ENCODE measurements around the gene OVAAL. TPM values are rescaled to one million over a fixed set of nuclear protein-coding genes. Genes with fewer than 3 reads are reported as not detected.

OVAAL gene
- total RNA-seq, 1 donor from 2014 or later, result 5.3 TPM

- TF ChIP-seq CTCF (IDR thresholded peaks at IDR 0.05; ENCODE audit: borderline replicate concordance), result no peak
- Histone ChIP-seq H3K36me3 (no peaks in the 10 kb centered on the region), H3K4me3 (no peak overlapping the region), H3K4me1 (peaks cover 55% of the 10 kb centered on the region), H3K9me3 (replicated peaks) (no peaks in the 10 kb centered on the region), H3K27ac (replicated peaks) (peak overlapping the region; percentile 84), H3K27me3 (ENCODE audit: low read depth) (no peaks in the 10 kb centered on the region)
- DNase-seq, result no peak
- intact Hi-C loops (cut with micrococcal nuclease), result no loop called here
Observed at GRCh38 chr1:180560200-180560867, 1.6 kb downstream of the OVAAL start.

GRCh38 chr1:180560868-180561600 is 2.3 kb downstream of the OVAAL start:
- Histone ChIP-seq H3K4me1 (peaks cover 62% of the 10 kb centered on the region), H3K4me3 (no peak overlapping the region), H3K27me3 (ENCODE audit: low read depth) (no peaks in the 10 kb centered on the region), H3K36me3 (no peaks in the 10 kb centered on the region), H3K27ac (replicated peaks) (peak overlapping the region; percentile 84), H3K9me3 (replicated peaks) (no peaks in the 10 kb centered on the region)
- TF ChIP-seq CTCF (IDR thresholded peaks at IDR 0.05; ENCODE audit: borderline replicate concordance), result no peak
- DNase-seq, result no peak
- intact Hi-C loops (cut with micrococcal nuclease), result no loop called here

- no peak for DNase-seq
- Histone ChIP-seq H3K4me3 (no peak overlapping the region), H3K27me3 (ENCODE audit: low read depth) (no peaks in the 10 kb centered on the region), H3K9me3 (replicated peaks) (no peaks in the 10 kb centered on the region), H3K36me3 (no peaks in the 10 kb centered on the region), H3K4me1 (peaks cover 78% of the 10 kb centered on the region), H3K27ac (replicated peaks) (peak overlapping the region; percentile 84)
- TF ChIP-seq CTCF (IDR thresholded peaks at IDR 0.05; ENCODE audit: borderline replicate concordance), result no peak
- intact Hi-C loops (cut with micrococcal nuclease), result no loop called here
Observed at GRCh38 chr1:180562640-180563025, 3.9 kb downstream of the OVAAL start.

- no peak for TF ChIP-seq CTCF (IDR thresholded peaks at IDR 0.05; ENCODE audit: borderline replicate concordance)
- intact Hi-C loops (cut with micrococcal nuclease), result no loop called here
- Histone ChIP-seq H3K36me3 (no peaks in the 10 kb centered on the region), H3K9me3 (replicated peaks) (no peaks in the 10 kb centered on the region), H3K4me3 (no peak overlapping the region), H3K27me3 (ENCODE audit: low read depth) (no peaks in the 10 kb centered on the region), H3K27ac (replicated peaks) (peak overlapping the region; percentile 84), H3K4me1 (peaks cover 80% of the 10 kb centered on the region)
- DNase-seq, result no peak
Observed at GRCh38 chr1:180563026-180563827, 4.5 kb downstream of the OVAAL start.

GRCh38 chr1:180565121-180565871 is 6.5 kb downstream of the OVAAL start:
- intact Hi-C loops (cut with micrococcal nuclease), result no loop called here
- H3K27ac ChIP-seq (replicated peaks), result peak overlapping the region; percentile 84
- H3K4me3 ChIP-seq, result peak overlapping the region; percentile 34

More at GRCh38 chr1:180565121-180565871, 6.5 kb downstream of the OVAAL start:
- no peaks in the 10 kb centered on the region for H3K27me3 ChIP-seq (ENCODE audit: low read depth)
- TF ChIP-seq CTCF (IDR thresholded peaks at IDR 0.05; ENCODE audit: borderline replicate concordance), result no peak
- no peak for DNase-seq
- H3K9me3 ChIP-seq (replicated peaks), result no peaks in the 10 kb centered on the region
- no peaks in the 10 kb centered on the region for H3K36me3 ChIP-seq
- H3K4me1 ChIP-seq, result peaks cover 76% of the 10 kb centered on the region

Data from left ventricle myocardium inferior (tissue), 1 donor.